Dendritic cell treated with granulocyte-macrophage colony-stimulating factor and Interleukin-4, amounts not matched to agents 40 ng/mL and 50 ng/mL, for 4 days (primary cell): ENCODE results near the gene ROPN1B.
"Not testable (repeated sequence)": the region's sequence is repeated elsewhere in the genome, so short reads cannot be mapped to it uniquely, and the experiment has no call there.

Experiments used
- H3K27ac Mint-ChIP-seq: one replicate; pipeline ENCODE4 v1.8.0; 2022; ENCODE audit warnings: mild to moderate bottlenecking, mixed read lengths
- H3K27me3 Mint-ChIP-seq: one replicate; pipeline ENCODE4 v1.8.0; 2022; ENCODE audit warnings: mild to moderate bottlenecking, mixed read lengths
- H3K36me3 Mint-ChIP-seq: one replicate; pipeline ENCODE4 v1.8.0; 2022; ENCODE audit warnings: low read depth, mixed read lengths
- H3K4me1 Mint-ChIP-seq: one replicate; pipeline ENCODE4 v1.8.0; 2022; ENCODE audit warnings: low read depth, mixed read lengths
- H3K4me3 Mint-ChIP-seq: one replicate; pipeline ENCODE4 v1.8.0; 2022; ENCODE audit warnings: mild to moderate bottlenecking, moderate library complexity, mixed read lengths
- H3K9me3 Mint-ChIP-seq: one replicate; pipeline ENCODE4 v1.8.0; 2022; ENCODE audit warnings: mixed read lengths
- intact Hi-C: fragments of 100-400 bp; cut with micrococcal nuclease; formaldehyde crosslinking; loops from one replicate; pipeline ENCODE4 v1.15.0; 2022

The ROPN1B gene

DNA sequence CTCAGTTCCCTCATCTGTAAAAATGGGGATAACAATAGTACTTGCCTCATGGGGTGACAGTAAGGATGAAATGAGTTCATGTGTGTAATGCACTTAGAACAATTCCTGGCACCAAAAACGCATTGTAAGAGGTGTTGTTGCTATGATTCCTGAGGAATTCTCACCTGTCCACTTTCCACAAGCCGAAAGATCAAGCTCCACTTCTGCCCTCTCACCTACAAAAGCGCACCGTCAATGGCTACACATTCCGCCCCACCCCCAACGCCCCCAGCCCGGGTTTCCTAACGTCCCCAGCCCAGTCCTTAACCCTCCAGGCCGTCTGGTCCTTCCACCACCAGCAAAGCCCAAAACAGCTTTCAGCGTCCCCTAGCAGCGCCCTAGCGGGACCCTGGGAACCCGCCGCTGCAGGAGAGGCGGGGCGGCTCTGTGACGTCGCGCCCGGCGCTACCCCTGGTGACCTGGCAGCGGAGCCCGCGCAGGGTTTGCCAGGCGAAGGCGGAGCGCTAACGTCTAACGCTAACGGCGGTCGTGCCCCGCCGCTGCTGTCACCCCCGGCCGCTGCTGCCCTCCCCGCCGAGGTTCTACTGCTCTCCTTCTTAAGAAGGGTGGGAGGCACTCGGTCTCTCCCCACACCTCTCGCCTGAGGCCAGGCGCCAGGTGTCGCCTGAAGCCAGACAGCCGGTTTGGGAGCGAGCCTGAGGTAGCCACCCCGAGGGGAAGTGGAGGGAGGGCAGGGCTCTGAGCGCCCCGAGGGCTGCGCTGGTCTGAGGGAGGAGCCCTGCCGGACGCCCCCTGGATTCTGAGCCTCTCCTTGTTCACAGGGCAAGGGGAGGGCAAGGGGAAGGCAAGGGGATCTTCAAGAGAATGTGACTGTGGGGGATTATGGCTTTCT is at the start of gene ROPN1B:
ROPN1B (plus strand) TSS at position 478 of the 892 bp plus-strand sequence. CDS start 2,877 bp downstream, outside the sequence.
- intact Hi-C loops, H3K27ac Mint-ChIP-seq, H3K36me3 Mint-ChIP-seq, H3K9me3 Mint-ChIP-seq, H3K4me1 Mint-ChIP-seq, H3K4me3 Mint-ChIP-seq: not testable (repeated sequence)
- peaks cover 28% of the 10 kb centered on the region for H3K27me3 Mint-ChIP-seq

DNA sequence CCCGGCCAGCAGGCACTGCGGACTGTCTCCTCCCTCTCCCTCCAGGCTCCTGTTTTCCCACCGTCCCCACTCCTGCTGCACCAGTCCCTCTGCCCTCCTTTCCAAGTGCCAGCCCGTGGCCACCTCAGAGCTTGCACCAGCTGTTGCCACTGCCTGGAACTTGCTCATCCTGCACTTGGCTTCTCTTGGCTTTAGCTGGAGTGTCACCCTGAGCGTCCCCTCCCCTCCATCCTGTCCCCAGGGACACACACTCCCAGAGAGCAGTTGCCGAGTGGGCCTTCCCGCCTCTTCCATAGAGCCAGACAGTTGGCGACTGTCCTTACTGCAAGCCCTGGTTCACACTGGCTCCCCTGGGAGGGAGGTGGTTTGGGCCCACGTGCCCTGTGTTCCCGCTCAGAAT is 48.8 kb upstream of the ROPN1B start:
- intact Hi-C loops, result loop anchor here (10.0 kb wide), 1 partner anchor 465 kb away; no protein-coding TSS in a partner anchor

DNA sequence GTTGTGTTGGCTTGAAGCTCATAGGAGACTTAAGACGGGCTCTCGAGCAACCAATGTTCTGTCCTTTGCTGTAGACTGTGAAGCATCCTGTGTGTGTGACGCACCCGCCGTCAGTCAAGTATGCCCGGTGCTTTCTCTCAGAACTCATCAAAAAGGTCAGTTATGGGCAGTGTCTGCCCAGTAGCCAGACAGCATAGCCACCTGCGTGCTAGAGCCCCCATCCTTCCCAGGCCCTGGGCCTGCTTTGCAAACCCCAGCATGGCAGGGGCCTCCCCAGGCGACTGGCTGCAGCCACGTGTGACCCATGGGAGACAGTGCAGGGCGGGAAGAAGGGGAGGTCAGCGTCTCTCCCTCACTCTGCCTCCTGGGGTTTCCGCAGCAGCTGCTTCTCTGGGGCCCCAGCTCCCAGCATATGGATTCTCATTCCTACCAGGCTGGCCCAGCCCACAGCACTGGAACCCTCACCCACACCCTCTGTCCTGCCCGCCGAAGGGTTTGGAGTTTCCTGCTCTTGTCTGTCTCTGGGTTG is 48.2 kb upstream of the ROPN1B start:
- not testable (repeated sequence) for H3K4me3 Mint-ChIP-seq, H3K36me3 Mint-ChIP-seq, H3K27me3 Mint-ChIP-seq, H3K27ac Mint-ChIP-seq, H3K4me1 Mint-ChIP-seq, H3K9me3 Mint-ChIP-seq
- intact Hi-C loops, result loop anchor here (10.0 kb wide), 1 partner anchor 464 kb away; no protein-coding TSS in a partner anchor

More for the DNA sequence above, 48.8 kb upstream of the ROPN1B start:
- H3K36me3 Mint-ChIP-seq, H3K27ac Mint-ChIP-seq, H3K4me3 Mint-ChIP-seq, H3K9me3 Mint-ChIP-seq, H3K4me1 Mint-ChIP-seq, H3K27me3 Mint-ChIP-seq: not testable (repeated sequence)

DNA sequence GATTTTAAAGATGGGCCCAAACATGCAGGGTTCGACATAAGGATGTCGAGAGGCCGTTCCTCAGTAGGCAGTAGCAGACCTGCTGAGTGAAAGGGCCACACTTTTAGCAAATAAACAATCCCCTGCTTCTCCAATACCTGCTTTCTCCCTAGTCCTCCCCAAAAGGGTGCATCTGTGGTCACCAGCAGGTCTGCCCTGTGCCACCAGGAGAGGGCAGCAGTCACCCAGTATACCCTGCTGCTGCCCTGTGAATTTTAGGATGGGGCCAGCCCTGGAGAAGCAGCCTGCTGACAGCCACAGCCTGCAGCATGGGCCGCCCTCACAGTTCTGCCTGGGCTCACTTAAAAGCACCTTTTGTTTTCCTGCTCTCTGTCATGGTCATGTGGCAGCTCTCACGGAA is 47.3 kb upstream of the ROPN1B start:
- H3K27me3 Mint-ChIP-seq, H3K9me3 Mint-ChIP-seq, H3K27ac Mint-ChIP-seq, H3K4me3 Mint-ChIP-seq, H3K4me1 Mint-ChIP-seq, H3K36me3 Mint-ChIP-seq: not testable (repeated sequence)
- intact Hi-C loops, result loop anchor here (10.0 kb wide), 1 partner anchor 463 kb away; no protein-coding TSS in a partner anchor

DNA sequence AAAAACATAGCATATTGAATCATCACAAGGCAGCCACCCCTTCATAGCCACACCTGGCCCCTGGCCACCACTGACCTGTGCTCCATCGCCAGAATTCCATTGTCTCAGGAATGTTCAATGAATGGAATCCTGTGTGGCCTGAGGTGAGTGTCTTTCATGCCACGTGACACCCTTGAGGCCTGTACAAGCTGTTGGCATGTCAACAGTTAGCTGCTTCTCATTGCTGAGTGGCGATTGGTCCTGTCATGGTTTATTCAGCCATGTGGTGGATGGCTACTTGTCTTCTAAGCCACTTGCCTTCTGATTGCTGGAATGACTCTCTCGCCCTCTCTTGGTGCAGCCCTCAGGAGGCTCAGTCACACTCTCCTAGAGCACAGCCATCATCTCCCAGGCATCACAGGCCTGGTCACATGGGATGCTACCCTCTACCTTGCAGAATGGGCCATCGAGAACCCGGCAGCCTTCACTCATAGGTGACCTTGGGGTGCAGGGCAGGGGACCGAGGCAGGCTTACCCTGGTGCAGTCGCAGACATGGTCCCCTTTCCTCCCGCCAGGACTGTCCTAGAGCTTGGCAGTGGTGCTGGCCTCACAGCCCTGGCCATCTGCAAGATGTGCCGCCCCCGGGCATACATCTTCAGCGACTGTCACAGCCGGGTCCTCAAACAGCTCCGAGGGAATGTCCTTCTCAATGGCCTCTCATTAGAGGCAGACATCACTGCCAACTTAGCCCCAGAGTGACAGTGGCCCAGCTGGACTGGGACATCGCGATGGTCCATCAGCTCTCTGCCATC is 45.5 kb upstream of the ROPN1B start:
- intact Hi-C loops, result loop anchor here (10.0 kb wide), 1 partner anchor 461 kb away; no protein-coding TSS in a partner anchor
- not testable (repeated sequence) for H3K27ac Mint-ChIP-seq, H3K9me3 Mint-ChIP-seq, H3K36me3 Mint-ChIP-seq, H3K4me1 Mint-ChIP-seq, H3K4me3 Mint-ChIP-seq, H3K27me3 Mint-ChIP-seq

DNA sequence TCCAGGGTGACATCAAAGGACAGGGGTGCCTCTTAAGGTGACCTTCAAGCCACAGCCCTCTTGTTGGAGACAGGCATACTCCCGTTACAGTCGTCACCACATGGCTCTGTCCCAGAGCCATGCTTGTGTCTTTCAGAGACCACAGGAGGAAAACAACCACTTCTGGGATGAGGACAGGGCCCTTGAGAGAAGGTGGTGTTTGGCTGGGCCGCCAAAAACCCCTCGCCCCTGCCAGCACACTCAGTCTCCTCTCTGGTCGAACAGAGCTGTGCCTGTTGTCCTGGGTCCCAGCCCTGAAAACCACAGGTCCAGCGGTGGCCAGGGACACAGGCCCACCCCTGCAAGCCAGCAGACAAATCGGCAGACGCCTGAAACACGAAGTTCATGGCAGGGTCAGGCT is 44.7 kb upstream of the ROPN1B start:
- not testable (repeated sequence) for H3K4me3 Mint-ChIP-seq, H3K4me1 Mint-ChIP-seq, H3K9me3 Mint-ChIP-seq, H3K27ac Mint-ChIP-seq, H3K27me3 Mint-ChIP-seq, H3K36me3 Mint-ChIP-seq
- intact Hi-C loops, result loop anchor here (10.0 kb wide), 1 partner anchor 461 kb away; no protein-coding TSS in a partner anchor

DNA sequence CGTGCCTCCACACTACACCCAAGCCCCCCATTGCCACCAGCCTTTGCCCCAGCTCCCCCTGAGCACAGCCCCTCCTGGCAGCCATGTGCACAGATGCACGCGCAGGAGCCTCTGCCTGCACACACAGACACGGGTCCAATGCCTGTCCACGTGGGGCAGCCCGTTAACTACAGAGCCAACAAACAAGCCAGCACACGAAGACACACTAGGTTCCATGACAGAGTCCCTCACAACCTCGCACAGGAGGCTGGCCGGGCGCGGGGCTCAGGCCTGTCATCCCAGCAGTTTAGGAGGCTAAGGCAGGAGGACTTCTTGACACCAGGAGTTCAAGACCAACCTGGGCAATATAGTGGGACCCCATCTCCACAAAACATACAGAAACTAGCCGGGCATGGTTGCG is 43.3 kb upstream of the ROPN1B start:
- intact Hi-C loops, result loop anchor here (10.0 kb wide), 1 partner anchor 459 kb away; no protein-coding TSS in a partner anchor
- H3K36me3 Mint-ChIP-seq, H3K27me3 Mint-ChIP-seq, H3K27ac Mint-ChIP-seq, H3K4me3 Mint-ChIP-seq, H3K9me3 Mint-ChIP-seq: not testable (repeated sequence)
- peaks cover 12% of the 10 kb centered on the region for H3K4me1 Mint-ChIP-seq

DNA sequence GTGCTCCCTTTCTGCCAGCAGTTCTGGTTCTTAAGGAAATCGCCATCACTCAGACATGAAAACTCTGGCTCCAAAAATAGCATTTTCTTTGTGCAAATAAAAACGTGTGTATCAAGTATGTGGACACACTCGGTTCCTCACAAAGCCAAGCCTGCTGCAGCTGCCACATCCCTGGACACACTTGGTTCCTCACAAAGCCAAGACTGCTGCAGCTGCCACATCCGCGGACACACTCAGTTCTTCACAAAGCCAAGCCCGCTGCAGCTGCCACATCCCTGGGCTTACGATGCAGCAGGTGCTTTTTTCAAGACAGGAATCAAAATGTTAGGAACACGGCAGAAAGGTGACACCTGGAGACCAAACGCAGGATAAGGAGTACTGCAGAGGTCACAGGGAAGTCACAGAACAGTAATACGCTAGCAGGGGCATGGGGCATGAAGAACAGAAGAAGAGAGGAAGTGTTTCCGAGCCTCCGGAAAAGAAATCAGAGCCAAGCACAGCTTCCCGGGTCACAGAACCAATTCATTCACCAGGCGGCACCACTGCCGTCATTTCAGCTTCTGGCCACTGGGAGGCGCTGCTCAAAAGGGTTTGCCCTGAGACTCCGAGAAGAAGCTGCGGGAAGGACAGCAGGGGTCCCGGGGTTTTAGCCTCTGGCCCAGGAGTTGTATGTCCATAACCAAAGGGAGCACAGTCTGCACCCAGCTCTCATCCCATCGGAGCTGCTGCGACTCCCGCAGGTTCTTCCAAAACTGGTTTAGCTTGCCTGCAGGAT is 40.0 kb upstream of the ROPN1B start:
- H3K4me3 Mint-ChIP-seq, H3K9me3 Mint-ChIP-seq, H3K27me3 Mint-ChIP-seq, H3K36me3 Mint-ChIP-seq, H3K27ac Mint-ChIP-seq: not testable (repeated sequence)
- intact Hi-C loops, result loop anchor here (10.0 kb wide), 1 partner anchor 456 kb away; no protein-coding TSS in a partner anchor
- peaks cover 16% of the 10 kb centered on the region for H3K4me1 Mint-ChIP-seq

DNA sequence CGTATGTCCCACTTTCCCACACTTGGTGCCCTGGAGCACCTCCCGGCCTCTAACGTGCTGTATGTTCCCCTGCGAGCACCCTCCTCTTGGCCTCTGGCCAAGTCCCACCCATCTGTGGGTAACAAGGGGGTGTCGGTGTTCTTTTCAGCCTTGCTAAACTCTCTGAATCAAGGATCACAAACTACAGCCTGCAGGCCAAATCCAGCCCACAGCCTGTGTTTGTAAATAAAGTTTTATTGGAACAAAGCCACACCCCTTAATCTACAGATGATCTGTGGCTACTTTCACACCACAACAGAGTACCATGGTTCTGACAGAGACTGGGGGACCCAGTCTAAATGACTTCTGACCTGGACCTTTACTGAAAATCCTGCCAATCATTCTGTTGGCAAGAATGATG is 39.2 kb upstream of the ROPN1B start:
- intact Hi-C loops, result loop anchor here (10.0 kb wide), 1 partner anchor 455 kb away; no protein-coding TSS in a partner anchor
- H3K4me3 Mint-ChIP-seq, result not testable (repeated sequence)

DNA sequence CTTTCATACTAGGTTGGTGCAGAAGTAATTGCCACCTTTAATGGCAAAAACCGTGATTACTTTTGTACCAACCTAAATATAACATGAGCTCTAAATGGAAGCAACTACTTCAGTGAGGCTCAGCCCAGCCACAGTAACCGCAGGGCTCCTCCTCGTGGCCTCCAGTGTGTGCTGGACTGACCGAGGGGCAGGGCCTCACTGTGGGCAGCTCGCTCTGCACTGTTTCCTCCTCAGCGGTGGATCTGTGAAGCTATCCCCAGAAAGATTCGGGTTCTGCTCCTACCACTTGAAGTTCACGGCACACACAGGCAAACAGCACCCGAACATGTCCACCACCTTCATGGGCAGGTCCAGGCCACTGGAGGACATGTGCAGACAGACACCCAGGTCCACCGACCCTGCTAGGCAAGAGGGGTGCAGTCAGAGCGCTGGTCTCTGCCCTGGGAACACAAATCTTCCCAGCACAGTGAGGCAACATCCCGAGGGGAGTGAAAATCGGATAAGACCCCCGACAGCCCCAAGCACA is 37.6 kb upstream of the ROPN1B start:
- H3K9me3 Mint-ChIP-seq, H3K27me3 Mint-ChIP-seq, intact Hi-C loops, H3K27ac Mint-ChIP-seq, H3K36me3 Mint-ChIP-seq, H3K4me3 Mint-ChIP-seq: not testable (repeated sequence)
- H3K4me1 Mint-ChIP-seq, result peaks cover 16% of the 10 kb centered on the region

More for the DNA sequence above, 39.2 kb upstream of the ROPN1B start:
- H3K9me3 Mint-ChIP-seq, H3K27ac Mint-ChIP-seq, H3K36me3 Mint-ChIP-seq, H3K27me3 Mint-ChIP-seq: not testable (repeated sequence)
- H3K4me1 Mint-ChIP-seq, result peaks cover 16% of the 10 kb centered on the region

DNA sequence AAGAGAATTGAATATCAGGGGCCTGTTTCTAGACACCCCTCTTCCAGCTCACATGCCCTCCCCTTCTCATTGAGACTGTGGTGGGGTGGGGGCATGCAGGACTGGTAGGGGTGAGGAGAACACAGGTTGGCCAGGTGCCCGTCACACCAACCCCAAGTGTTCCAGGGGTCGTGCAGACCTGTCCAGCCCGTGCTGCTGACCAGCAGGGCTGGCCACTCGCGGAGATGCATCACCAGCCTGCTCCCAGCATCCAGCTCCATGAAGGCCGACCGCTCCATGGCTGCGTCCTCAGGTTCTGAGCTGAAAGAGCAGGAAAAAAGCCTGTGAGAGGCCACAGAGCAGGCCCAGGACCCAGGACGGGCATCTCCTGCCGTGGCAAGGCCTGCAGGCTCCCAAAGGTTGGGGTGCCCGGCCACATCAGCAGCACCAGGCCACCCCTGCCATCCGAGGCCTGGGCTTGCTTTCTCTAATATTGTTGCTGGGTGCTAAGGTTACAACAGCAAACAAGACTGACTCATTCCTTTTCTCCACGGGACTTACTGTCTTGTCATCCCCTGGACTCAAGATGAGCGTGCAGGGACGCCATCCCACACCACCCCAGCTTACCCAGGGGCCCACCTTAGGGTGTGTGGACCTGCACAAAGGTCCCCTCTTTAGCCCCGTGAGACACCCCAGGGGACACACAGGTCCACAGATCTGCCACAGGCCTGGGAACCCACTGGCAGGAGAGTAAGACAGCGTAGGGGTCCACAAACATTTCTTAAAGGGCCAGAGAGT is 35.4 kb upstream of the ROPN1B start:
- peaks cover 16% of the 10 kb centered on the region for H3K4me1 Mint-ChIP-seq
- H3K27me3 Mint-ChIP-seq, H3K4me3 Mint-ChIP-seq, H3K9me3 Mint-ChIP-seq, intact Hi-C loops, H3K36me3 Mint-ChIP-seq, H3K27ac Mint-ChIP-seq: not testable (repeated sequence)

DNA sequence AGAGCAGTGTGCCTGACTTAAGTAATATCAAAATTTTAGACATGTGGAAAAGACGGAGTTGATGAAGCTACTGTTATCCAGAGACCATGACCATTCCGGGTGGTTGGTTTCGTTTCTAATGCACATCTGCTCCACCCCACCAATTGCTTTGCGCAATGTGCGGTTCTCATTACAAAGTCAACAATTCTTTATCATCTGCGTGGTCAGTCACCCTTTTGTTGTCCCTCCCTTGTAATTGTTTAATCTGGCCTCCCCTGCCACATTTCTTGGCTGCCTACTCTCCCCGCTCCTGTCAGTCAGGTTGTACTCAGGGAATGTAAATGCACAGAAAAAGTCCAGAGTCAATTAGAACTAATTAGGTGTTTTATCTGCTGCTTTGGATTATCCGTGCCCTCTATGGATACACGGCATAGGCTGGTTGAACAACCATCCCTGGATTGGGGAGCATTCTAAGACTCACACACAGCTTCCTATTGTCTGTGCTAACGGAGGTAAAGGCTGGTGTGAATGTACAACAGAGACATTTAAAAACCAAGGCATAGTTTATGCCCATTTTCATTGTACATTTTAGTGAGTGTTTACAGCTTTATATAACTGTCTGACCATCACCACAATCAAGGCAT is 33.6 kb upstream of the ROPN1B start:
- H3K27ac Mint-ChIP-seq, H3K27me3 Mint-ChIP-seq, H3K36me3 Mint-ChIP-seq, H3K9me3 Mint-ChIP-seq, intact Hi-C loops, H3K4me1 Mint-ChIP-seq, H3K4me3 Mint-ChIP-seq: not testable (repeated sequence)
